Measurements from ENCODE around the gene SEPTIN2.

SEPTIN2 gene

GRCh38 chr2:241279413-241279812, 36.3 kb upstream of the SEPTIN2 start:
- DNase-seq (ENCODE audit: insufficient read length, low spot score) (no peak), FAIRE-seq (no peak)
- TF ChIP-seq CTCF (IDR thresholded peaks at IDR 0.05; ENCODE audit: insufficient read depth, missing control alignments): no peak

GRCh38 chr2:241279828-241280227, 35.9 kb upstream of the SEPTIN2 start:
- no peak for TF ChIP-seq CTCF (IDR thresholded peaks at IDR 0.05; ENCODE audit: insufficient read depth, missing control alignments)
- FAIRE-seq: no peak
- no peak for DNase-seq (ENCODE audit: insufficient read length, low spot score)

GRCh38 chr2:241280291-241280690, 35.4 kb upstream of the SEPTIN2 start:
- TF ChIP-seq CTCF (IDR thresholded peaks at IDR 0.05; ENCODE audit: insufficient read depth, missing control alignments): no peak
- DNase-seq (ENCODE audit: insufficient read length, low spot score): no peak
- FAIRE-seq: no peak

- DNase-seq (ENCODE audit: insufficient read length, low spot score) (no peak), FAIRE-seq (no peak)
- no peak for TF ChIP-seq CTCF (IDR thresholded peaks at IDR 0.05; ENCODE audit: insufficient read depth, missing control alignments)
Observed at GRCh38 chr2:241282555-241282954, 33.2 kb upstream of the SEPTIN2 start.

GRCh38 chr2:241285596-241285995, 30.1 kb upstream of the SEPTIN2 start:
- FAIRE-seq: no peak

GRCh38 chr2:241286348-241287090, 29.2 kb upstream of the SEPTIN2 start:
- no peak for TF ChIP-seq CTCF (IDR thresholded peaks at IDR 0.05; ENCODE audit: insufficient read depth, missing control alignments)
- DNase-seq (ENCODE audit: insufficient read length, low spot score): no peak
- FAIRE-seq: no peak

More at GRCh38 chr2:241285596-241285995, 30.1 kb upstream of the SEPTIN2 start:
- no peak for TF ChIP-seq CTCF (IDR thresholded peaks at IDR 0.05; ENCODE audit: insufficient read depth, missing control alignments)
- DNase-seq (ENCODE audit: insufficient read length, low spot score): no peak

GRCh38 chr2:241288324-241288888, 27.3 kb upstream of the SEPTIN2 start:
- DNase-seq (ENCODE audit: insufficient read length, low spot score): no peak
- TF ChIP-seq CTCF (IDR thresholded peaks at IDR 0.05; ENCODE audit: insufficient read depth, missing control alignments): no peak
- no peak for FAIRE-seq
